Activated CD4-positive, alpha-beta T cell treated with anti-CD3 and anti-CD28 coated beads, Interleukin-2, Interleukin-6, amounts not matched to agents 100 ng/mL and 50 ng/mL, durations not matched to agents 16 hours and 8 hours (primary cell): ENCODE data around the gene KCNH5.

ENCODE experiments used
- DNase-seq: peaks from one replicate; pipeline ENCODE4 v3.0.0-alpha.2; 2020

KCNH5 gene

GRCh38 chr14:62736048-62737043 is 308.9 kb downstream of the KCNH5 start:
- no peak for DNase-seq

- DNase-seq, result no peak
Measured at GRCh38 chr14:62734831-62735230, 310.4 kb downstream of the KCNH5 start.

- DNase-seq, result no peak
Measured at GRCh38 chr14:62722406-62722805, 322.9 kb downstream of the KCNH5 start.

- DNase-seq, result no peak
Measured at GRCh38 chr14:62718629-62719028, 326.6 kb downstream of the KCNH5 start.

- no peak for DNase-seq
Measured at GRCh38 chr14:62711351-62712023, 333.8 kb downstream of the KCNH5 start.

GRCh38 chr14:62710811-62711210 is 334.4 kb downstream of the KCNH5 start:
- DNase-seq, result no peak

GRCh38 chr14:62709773-62710172 is 335.5 kb downstream of the KCNH5 start:
- DNase-seq, result no peak

GRCh38 chr14:62706217-62706616 is 339.0 kb downstream of the KCNH5 start:
- DNase-seq, result no peak

- no peak for DNase-seq
Measured at GRCh38 chr14:62697461-62697860, 347.8 kb downstream of the KCNH5 start.

GRCh38 chr14:62696929-62697328 is 348.3 kb downstream of the KCNH5 start:
- no peak for DNase-seq

GRCh38 chr14:62696331-62696924 is 348.8 kb downstream of the KCNH5 start:
- DNase-seq, result no peak

- no peak for DNase-seq
Measured at GRCh38 chr14:62694075-62694474, 351.2 kb downstream of the KCNH5 start.

- no peak for DNase-seq
Measured at GRCh38 chr14:62692490-62693106, 352.7 kb downstream of the KCNH5 start.

- no peak for DNase-seq
Measured at GRCh38 chr14:62691647-62692489, 353.4 kb downstream of the KCNH5 start.

- no peak for DNase-seq
Measured at GRCh38 chr14:62689733-62690132, 355.5 kb downstream of the KCNH5 start.

GRCh38 chr14:62687818-62688217 is 357.4 kb downstream of the KCNH5 start:
- no peak for DNase-seq

- DNase-seq, result no peak
Measured at GRCh38 chr14:62684376-62684775, 360.9 kb downstream of the KCNH5 start.

- no peak for DNase-seq
Measured at GRCh38 chr14:62682208-62682607, 363.1 kb downstream of the KCNH5 start.

GRCh38 chr14:62674563-62675237 is 370.6 kb downstream of the KCNH5 start:
- DNase-seq, result no peak

GRCh38 chr14:62673014-62673755 is 372.1 kb downstream of the KCNH5 start:
- DNase-seq, result no peak

GRCh38 chr14:62670526-62670925 is 374.7 kb downstream of the KCNH5 start:
- no peak for DNase-seq
